GM23338 (cell line): ENCODE data around the gene EMX1. TPM values are rescaled to one million over a fixed set of nuclear protein-coding genes. Genes with fewer than 3 reads are reported as not detected.

Source experiments
- CREB1 ChIP-seq: fragments of 250-450 bp; sonication (Bioruptor Pico); IDR thresholded peaks from 2 replicates; pipeline ENCODE4 v1.5.0; 2020; ENCODE audit warnings: low read depth, mild to moderate bottlenecking, moderate library complexity
- CTCF ChIP-seq, 2 experiments: fragments of 200-600 bp in 1 of 2; sonication (generic) in 1 of 2; conservative IDR thresholded peaks; 2 replicates each; pipeline versions ENCODE4 v1.5.1 to v1.6.1; 2016 to 2017; ENCODE audit warnings: antibody characterized with exemption in 2 of 2, low read depth in 2 of 2, mild to moderate bottlenecking in 2 of 2, moderate library complexity in 1 of 2
- NANOG ChIP-seq: IDR thresholded peaks from 2 replicates; pipeline ENCODE4 v1.6.1; 2016; ENCODE audit warnings: antibody characterized with exemption, borderline replicate concordance
- POLR2AphosphoS5 ChIP-seq: IDR thresholded peaks from 2 replicates; pipeline ENCODE4 v1.6.1; 2016; ENCODE audit warnings: antibody characterized with exemption, low read depth
- STAT1 ChIP-seq: IDR thresholded peaks from one replicate; pipeline ENCODE4 v1.6.1; 2016; ENCODE audit warnings: antibody characterized with exemption; ENCODE audit not compliant: unreplicated experiment
- ZNF114 ChIP-seq: fragments of 250-450 bp; sonication (Bioruptor Pico); IDR thresholded peaks from 2 replicates; pipeline ENCODE4 v1.5.0; 2020; ENCODE audit warnings: mild to moderate bottlenecking, moderate library complexity
- polyA plus RNA-seq: library from polyadenylated mRNA; unstranded; fragments of >200 nt; fragmentation: Nextera tagmentation; extraction: Ambion mirVana; gene quantifications from 2 replicates; pipeline ENCODE4 v1.2.1, GENCODE V29; 2016
- total RNA-seq: library from RNA; depleted of rRNA; stranded (reverse); fragments of >200 nt; shearing (Covaris generic); gene quantifications from 2 replicates; pipeline ENCODE4 v1.2.3, GENCODE V29; 2014
- TF ChIP-seq, protein P1 (sequence below): fragments of 250-450 bp; sonication (Bioruptor Pico); IDR thresholded peaks from 2 replicates; pipeline ENCODE4 v1.5.0; 2020; ENCODE audit warnings: mild to moderate bottlenecking, moderate library complexity

The EMX1 gene
- total and polyA plus RNA-seq, 2 experiments from 2014 or later: 3.9 to 7.9 TPM

- TF ChIP-seq, protein P1, sequence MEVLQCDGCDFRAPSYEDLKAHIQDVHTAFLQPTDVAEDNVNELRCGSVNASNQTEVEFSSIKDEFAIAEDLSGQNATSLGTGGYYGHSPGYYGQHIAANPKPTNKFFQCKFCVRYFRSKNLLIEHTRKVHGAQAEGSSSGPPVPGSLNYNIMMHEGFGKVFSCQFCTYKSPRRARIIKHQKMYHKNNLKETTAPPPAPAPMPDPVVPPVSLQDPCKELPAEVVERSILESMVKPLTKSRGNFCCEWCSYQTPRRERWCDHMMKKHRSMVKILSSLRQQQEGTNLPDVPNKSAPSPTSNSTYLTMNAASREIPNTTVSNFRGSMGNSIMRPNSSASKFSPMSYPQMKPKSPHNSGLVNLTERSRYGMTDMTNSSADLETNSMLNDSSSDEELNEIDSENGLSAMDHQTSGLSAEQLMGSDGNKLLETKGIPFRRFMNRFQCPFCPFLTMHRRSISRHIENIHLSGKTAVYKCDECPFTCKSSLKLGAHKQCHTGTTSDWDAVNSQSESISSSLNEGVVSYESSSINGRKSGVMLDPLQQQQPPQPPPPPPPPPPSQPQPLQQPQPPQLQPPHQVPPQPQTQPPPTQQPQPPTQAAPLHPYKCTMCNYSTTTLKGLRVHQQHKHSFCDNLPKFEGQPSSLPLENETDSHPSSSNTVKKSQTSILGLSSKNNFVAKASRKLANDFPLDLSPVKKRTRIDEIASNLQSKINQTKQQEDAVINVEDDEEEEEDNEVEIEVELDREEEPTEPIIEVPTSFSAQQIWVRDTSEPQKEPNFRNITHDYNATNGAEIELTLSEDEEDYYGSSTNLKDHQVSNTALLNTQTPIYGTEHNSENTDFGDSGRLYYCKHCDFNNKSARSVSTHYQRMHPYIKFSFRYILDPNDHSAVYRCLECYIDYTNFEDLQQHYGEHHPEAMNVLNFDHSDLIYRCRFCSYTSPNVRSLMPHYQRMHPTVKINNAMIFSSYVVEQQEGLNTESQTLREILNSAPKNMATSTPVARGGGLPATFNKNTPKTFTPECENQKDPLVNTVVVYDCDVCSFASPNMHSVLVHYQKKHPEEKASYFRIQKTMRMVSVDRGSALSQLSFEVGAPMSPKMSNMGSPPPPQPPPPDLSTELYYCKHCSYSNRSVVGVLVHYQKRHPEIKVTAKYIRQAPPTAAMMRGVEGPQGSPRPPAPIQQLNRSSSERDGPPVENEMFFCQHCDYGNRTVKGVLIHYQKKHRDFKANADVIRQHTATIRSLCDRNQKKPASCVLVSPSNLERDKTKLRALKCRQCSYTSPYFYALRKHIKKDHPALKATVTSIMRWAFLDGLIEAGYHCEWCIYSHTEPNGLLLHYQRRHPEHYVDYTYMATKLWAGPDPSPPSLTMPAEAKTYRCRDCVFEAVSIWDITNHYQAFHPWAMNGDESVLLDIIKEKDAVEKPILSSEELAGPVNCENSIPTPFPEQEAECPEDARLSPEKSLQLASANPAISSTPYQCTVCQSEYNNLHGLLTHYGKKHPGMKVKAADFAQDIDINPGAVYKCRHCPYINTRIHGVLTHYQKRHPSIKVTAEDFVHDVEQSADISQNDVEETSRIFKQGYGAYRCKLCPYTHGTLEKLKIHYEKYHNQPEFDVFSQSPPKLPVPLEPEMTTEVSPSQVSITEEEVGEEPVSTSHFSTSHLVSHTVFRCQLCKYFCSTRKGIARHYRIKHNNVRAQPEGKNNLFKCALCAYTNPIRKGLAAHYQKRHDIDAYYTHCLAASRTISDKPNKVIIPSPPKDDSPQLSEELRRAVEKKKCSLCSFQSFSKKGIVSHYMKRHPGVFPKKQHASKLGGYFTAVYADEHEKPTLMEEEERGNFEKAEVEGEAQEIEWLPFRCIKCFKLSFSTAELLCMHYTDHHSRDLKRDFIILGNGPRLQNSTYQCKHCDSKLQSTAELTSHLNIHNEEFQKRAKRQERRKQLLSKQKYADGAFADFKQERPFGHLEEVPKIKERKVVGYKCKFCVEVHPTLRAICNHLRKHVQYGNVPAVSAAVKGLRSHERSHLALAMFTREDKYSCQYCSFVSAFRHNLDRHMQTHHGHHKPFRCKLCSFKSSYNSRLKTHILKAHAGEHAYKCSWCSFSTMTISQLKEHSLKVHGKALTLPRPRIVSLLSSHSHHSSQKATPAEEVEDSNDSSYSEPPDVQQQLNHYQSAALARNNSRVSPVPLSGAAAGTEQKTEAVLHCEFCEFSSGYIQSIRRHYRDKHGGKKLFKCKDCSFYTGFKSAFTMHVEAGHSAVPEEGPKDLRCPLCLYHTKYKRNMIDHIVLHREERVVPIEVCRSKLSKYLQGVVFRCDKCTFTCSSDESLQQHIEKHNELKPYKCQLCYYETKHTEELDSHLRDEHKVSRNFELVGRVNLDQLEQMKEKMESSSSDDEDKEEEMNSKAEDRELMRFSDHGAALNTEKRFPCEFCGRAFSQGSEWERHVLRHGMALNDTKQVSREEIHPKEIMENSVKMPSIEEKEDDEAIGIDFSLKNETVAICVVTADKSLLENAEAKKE (CRISPR knock-in tag): no peak
- TF ChIP-seq STAT1: no peak
- no peak for TF ChIP-seq CTCF (conservative IDR thresholded peaks at IDR 0.05; ENCODE audit: low read depth in 2 of 2)
- TF ChIP-seq NANOG: no peak
- no peak for TF ChIP-seq ZNF114
- TF ChIP-seq POLR2AphosphoS5: no peak
- TF ChIP-seq CREB1 (CRISPR knock-in tag): no peak
Observed at GRCh38 chr2:72891091-72891818, 26.1 kb upstream of the EMX1 start (continued).
